Panc1 (cell line): ENCODE data around the gene FOXP2.

Experiments used
- CTCF ChIP-seq: fragments of 450-650 bp; IDR thresholded peaks from 2 replicates; pipeline ENCODE4 v1.5.1; 2017; ENCODE audit warnings: mild to moderate bottlenecking
- POLR2AphosphoS5 ChIP-seq: IDR thresholded peaks from 2 replicates; pipeline ENCODE4 v1.6.1; 2012; ENCODE audit warnings: mild to moderate bottlenecking, low read depth, low read length, moderate library complexity
- SIN3A ChIP-seq: IDR thresholded peaks from 2 replicates; pipeline ENCODE4 v1.6.1; 2012; ENCODE audit warnings: low read depth, mild to moderate bottlenecking, low read length, moderate library complexity, borderline replicate concordance; ENCODE audit not compliant: insufficient read depth
- TCF7L2 ChIP-seq: IDR thresholded peaks from 2 replicates; pipeline ENCODE4 v1.6.1; 2011; ENCODE audit warnings: mild to moderate bottlenecking, low read depth, low read length, inconsistent platforms
- TF ChIP-seq, protein P1 (sequence below), 2 experiments: IDR thresholded peaks; 2 replicates each; pipeline ENCODE4 v1.6.1; 2011 to 2012; ENCODE audit warnings: low read depth in 2 of 2, control low read depth in 1 of 2, low read length in 1 of 2, mild to moderate bottlenecking in 1 of 2, moderate library complexity in 1 of 2; ENCODE audit not compliant: insufficient read depth in 1 of 2

DNA sequence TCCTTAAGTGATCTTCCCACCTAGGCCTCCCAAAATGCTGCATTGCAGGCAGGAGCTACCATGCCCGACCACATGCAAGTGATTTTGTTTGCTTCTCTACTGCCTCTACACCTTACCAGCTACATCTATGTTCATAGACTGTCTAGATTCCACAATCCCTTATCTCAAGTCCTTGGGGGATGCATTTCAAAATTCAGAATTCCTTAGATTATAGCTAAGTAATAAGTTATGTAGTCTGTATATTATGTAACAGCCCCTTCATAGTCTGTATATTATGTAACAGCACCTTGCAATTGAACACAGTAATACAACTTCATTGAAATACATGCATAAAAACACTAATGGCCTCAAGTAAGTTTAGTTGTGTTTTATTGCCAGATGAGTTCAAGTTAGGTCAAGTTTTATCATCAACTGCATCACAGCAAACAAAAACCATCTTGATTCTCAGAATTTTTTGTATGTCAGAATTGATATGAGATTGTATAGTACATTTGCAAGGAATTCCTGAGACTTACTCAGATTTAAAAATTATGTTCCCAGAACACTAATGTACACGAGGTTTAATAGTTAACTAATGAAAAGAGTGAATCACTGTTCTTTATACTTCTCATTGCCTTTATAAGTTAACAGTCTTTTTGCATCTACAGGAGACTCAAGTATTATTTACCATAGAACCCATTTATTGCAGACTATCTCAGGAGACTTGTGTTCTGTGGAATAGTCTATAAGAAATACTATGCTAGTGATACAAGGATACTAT lies 11.6 kb upstream of the FOXP2 start:
- TF ChIP-seq POLR2AphosphoS5, result no peak
- no peak for TF ChIP-seq CTCF
- TF ChIP-seq, protein P1, sequence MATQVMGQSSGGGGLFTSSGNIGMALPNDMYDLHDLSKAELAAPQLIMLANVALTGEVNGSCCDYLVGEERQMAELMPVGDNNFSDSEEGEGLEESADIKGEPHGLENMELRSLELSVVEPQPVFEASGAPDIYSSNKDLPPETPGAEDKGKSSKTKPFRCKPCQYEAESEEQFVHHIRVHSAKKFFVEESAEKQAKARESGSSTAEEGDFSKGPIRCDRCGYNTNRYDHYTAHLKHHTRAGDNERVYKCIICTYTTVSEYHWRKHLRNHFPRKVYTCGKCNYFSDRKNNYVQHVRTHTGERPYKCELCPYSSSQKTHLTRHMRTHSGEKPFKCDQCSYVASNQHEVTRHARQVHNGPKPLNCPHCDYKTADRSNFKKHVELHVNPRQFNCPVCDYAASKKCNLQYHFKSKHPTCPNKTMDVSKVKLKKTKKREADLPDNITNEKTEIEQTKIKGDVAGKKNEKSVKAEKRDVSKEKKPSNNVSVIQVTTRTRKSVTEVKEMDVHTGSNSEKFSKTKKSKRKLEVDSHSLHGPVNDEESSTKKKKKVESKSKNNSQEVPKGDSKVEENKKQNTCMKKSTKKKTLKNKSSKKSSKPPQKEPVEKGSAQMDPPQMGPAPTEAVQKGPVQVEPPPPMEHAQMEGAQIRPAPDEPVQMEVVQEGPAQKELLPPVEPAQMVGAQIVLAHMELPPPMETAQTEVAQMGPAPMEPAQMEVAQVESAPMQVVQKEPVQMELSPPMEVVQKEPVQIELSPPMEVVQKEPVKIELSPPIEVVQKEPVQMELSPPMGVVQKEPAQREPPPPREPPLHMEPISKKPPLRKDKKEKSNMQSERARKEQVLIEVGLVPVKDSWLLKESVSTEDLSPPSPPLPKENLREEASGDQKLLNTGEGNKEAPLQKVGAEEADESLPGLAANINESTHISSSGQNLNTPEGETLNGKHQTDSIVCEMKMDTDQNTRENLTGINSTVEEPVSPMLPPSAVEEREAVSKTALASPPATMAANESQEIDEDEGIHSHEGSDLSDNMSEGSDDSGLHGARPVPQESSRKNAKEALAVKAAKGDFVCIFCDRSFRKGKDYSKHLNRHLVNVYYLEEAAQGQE (IDR thresholded peaks at IDR 0.05; ENCODE audit: insufficient read depth in 1 of 2, low read depth in 2 of 2, low read length in 1 of 2), result no peak
- no peak for TF ChIP-seq SIN3A
- no peak for TF ChIP-seq TCF7L2
